HUES48 (cell line): ENCODE measurements around the gene NHS.

Experiments
- H3K27ac ChIP-seq: one replicate; pipeline ENCODE4 v1.7.0; 2013; ENCODE audit warnings: low read depth, low read length, inconsistent platforms
- H3K27me3 ChIP-seq: 2 replicates; pipeline ENCODE4 v1.6.1; 2013; ENCODE audit warnings: mild to moderate bottlenecking, low read length; ENCODE audit not compliant: control insufficient read depth, insufficient read depth
- H3K36me3 ChIP-seq: 2 replicates; pipeline ENCODE4 v1.6.1; 2013; ENCODE audit warnings: low read length; ENCODE audit not compliant: control insufficient read depth, insufficient read depth
- H3K4me1 ChIP-seq: 2 replicates; pipeline ENCODE4 v1.6.1; 2013; ENCODE audit warnings: mild to moderate bottlenecking, low read length; ENCODE audit not compliant: control insufficient read depth, insufficient read depth
- H3K4me3 ChIP-seq: 2 replicates; pipeline ENCODE4 v1.5.1; 2013; ENCODE audit warnings: mild to moderate bottlenecking, low read depth, low read length
- H3K9ac ChIP-seq: 2 replicates; pipeline ENCODE4 v1.6.1; 2013; ENCODE audit warnings: mild to moderate bottlenecking, low read depth, low read length, moderate library complexity
- H3K9me3 ChIP-seq: 2 replicates; pipeline ENCODE4 v1.6.1; 2013; ENCODE audit warnings: low read length; ENCODE audit not compliant: control insufficient read depth, insufficient read depth

Gene NHS

GRCh38 chrX:17713288-17713687, 338.3 kb downstream of the NHS start:
- Histone ChIP-seq H3K27ac (no peak overlapping the region), H3K9me3 (no peaks in the 10 kb centered on the region), H3K4me1 (no peaks in the 10 kb centered on the region), H3K4me3 (no peak overlapping the region), H3K36me3 (no peaks in the 10 kb centered on the region), H3K27me3 (no peaks in the 10 kb centered on the region), H3K9ac (no peak overlapping the region)

- Histone ChIP-seq H3K27ac (no peak overlapping the region), H3K9ac (no peak overlapping the region), H3K9me3 (no peaks in the 10 kb centered on the region), H3K4me3 (no peak overlapping the region), H3K27me3 (peaks cover 16% of the 10 kb centered on the region), H3K36me3 (no peaks in the 10 kb centered on the region), H3K4me1 (peaks cover 31% of the 10 kb centered on the region)
Measured at GRCh38 chrX:17718649-17719165, 343.7 kb downstream of the NHS start.

- Histone ChIP-seq H3K27ac (peak overlapping the region; percentile 60), H3K9ac (no peak overlapping the region), H3K9me3 (no peaks in the 10 kb centered on the region), H3K4me3 (peak overlapping the region; percentile 28), H3K4me1 (peaks cover 31% of the 10 kb centered on the region), H3K27me3 (peaks cover 16% of the 10 kb centered on the region), H3K36me3 (no peaks in the 10 kb centered on the region)
Measured at GRCh38 chrX:17719711-17720110, 344.7 kb downstream of the NHS start.

- no peak overlapping the region for H3K9ac ChIP-seq
- no peaks in the 10 kb centered on the region for H3K9me3 ChIP-seq
- H3K27ac ChIP-seq, result no peak overlapping the region
- H3K4me1 ChIP-seq, result peaks cover 31% of the 10 kb centered on the region
- H3K36me3 ChIP-seq, result peaks cover 14% of the 10 kb centered on the region; the same call in 1 of the 2 replicates
- H3K4me3 ChIP-seq, result no peak overlapping the region
- peaks cover 16% of the 10 kb centered on the region for H3K27me3 ChIP-seq
Measured at GRCh38 chrX:17721715-17722114, 346.7 kb downstream of the NHS start.

GRCh38 chrX:17725181-17725580, 350.2 kb downstream of the NHS start:
- H3K4me3 ChIP-seq, result no peak overlapping the region
- peaks cover 11% of the 10 kb centered on the region for H3K27me3 ChIP-seq
- H3K9ac ChIP-seq, result no peak overlapping the region
- peaks cover 14% of the 10 kb centered on the region for H3K36me3 ChIP-seq
- H3K4me1 ChIP-seq, result peaks cover 20% of the 10 kb centered on the region
- H3K27ac ChIP-seq, result no peak overlapping the region
- H3K9me3 ChIP-seq, result no peaks in the 10 kb centered on the region

GRCh38 chrX:17732138-17732783, 357.3 kb downstream of the NHS start:
- Histone ChIP-seq H3K27me3 (no peaks in the 10 kb centered on the region), H3K27ac (no peak overlapping the region), H3K9me3 (no peaks in the 10 kb centered on the region), H3K36me3 (peaks cover 6% of the 10 kb centered on the region), H3K4me3 (no peak overlapping the region), H3K9ac (no peak overlapping the region), H3K4me1 (no peaks in the 10 kb centered on the region)

- no peak overlapping the region for H3K9ac ChIP-seq
- no peaks in the 10 kb centered on the region for H3K9me3 ChIP-seq
- peaks cover 22% of the 10 kb centered on the region for H3K27me3 ChIP-seq
- H3K27ac ChIP-seq, result no peak overlapping the region
- no peak overlapping the region for H3K4me3 ChIP-seq
- H3K36me3 ChIP-seq, result peaks cover 6% of the 10 kb centered on the region; the same call in 1 of the 2 replicates
- H3K4me1 ChIP-seq, result no peaks in the 10 kb centered on the region
Measured at GRCh38 chrX:17735406-17735805, 360.4 kb downstream of the NHS start.

GRCh38 chrX:17736478-17736855, 361.5 kb downstream of the NHS start:
- Histone ChIP-seq H3K36me3 (peaks cover 5% of the 10 kb centered on the region; the same call in 1 of the 2 replicates), H3K9ac (0 out of 2 replicates have a peak overlapping the region, but pooled peaks have one; percentile 10), H3K4me1 (0 out of 2 replicates have a peak, but pooled peaks cover 2% of the 10 kb centered on the region), H3K4me3 (peak overlapping the region; percentile 60), H3K27me3 (peaks cover 29% of the 10 kb centered on the region), H3K9me3 (no peaks in the 10 kb centered on the region), H3K27ac (peak overlapping the region; percentile 75)

- 0 out of 2 replicates have a peak, but pooled peaks cover 2% of the 10 kb centered on the region for H3K4me1 ChIP-seq
- peaks cover 29% of the 10 kb centered on the region for H3K27me3 ChIP-seq
- peak within 1 kb of the TSS; percentile 70 for H3K4me3 ChIP-seq
- H3K9ac ChIP-seq, result 0 out of 2 replicates have a peak within 1 kb of the TSS, but pooled peaks have one; percentile 10
- 0 out of 2 replicates have a peak, but pooled peaks cover 3% of the 10 kb centered on the region for H3K36me3 ChIP-seq
- H3K9me3 ChIP-seq, result no peaks in the 10 kb centered on the region
- peak within 1 kb of the TSS; percentile 75 for H3K27ac ChIP-seq
Measured at GRCh38 chrX:17736856-17737709, 362.1 kb downstream of the NHS start, which contains the start of gene SCML1. SCML1 (plus strand) TSS chrX:17737493; CDS start chrX:17744187, 6,694 bp downstream.

- H3K9ac ChIP-seq, result no peak overlapping the region
- no peaks in the 10 kb centered on the region for H3K9me3 ChIP-seq
- H3K27ac ChIP-seq, result no peak overlapping the region
- H3K27me3 ChIP-seq, result peaks cover 29% of the 10 kb centered on the region
- 0 out of 2 replicates have a peak, but pooled peaks cover 2% of the 10 kb centered on the region for H3K4me1 ChIP-seq
- no peaks in the 10 kb centered on the region for H3K36me3 ChIP-seq
- peak overlapping the region; percentile 70 for H3K4me3 ChIP-seq
Measured at GRCh38 chrX:17737710-17737985, 362.6 kb downstream of the NHS start.
